HG03039 (cell line): ENCODE data around the gene ZNF70.

Experiments
- ATAC-seq: cut with Tn5 transposase; IDR thresholded peaks from one replicate; pipeline ENCODE4 v1.9.1; 2021; ENCODE audit warnings: mild to moderate bottlenecking, moderate library complexity; ENCODE audit not compliant: unreplicated experiment

ZNF70 gene

GRCh38 chr22:23779731-23780130 lies 28.8 kb upstream of the ZNF70 start:
- ATAC-seq, result no peak

GRCh38 chr22:23779083-23779482 lies 28.2 kb upstream of the ZNF70 start:
- ATAC-seq, result no peak

GRCh38 chr22:23778577-23778900 lies 27.6 kb upstream of the ZNF70 start:
- ATAC-seq, result no peak

- no peak for ATAC-seq
Observed at GRCh38 chr22:23777776-23778576, 27.1 kb upstream of the ZNF70 start.

GRCh38 chr22:23775779-23776375 lies 25.0 kb upstream of the ZNF70 start:
- no peak for ATAC-seq

- ATAC-seq, result no peak
Observed at GRCh38 chr22:23774922-23775436, 24.1 kb upstream of the ZNF70 start.

GRCh38 chr22:23774114-23774921 lies 23.4 kb upstream of the ZNF70 start:
- ATAC-seq, result no peak

GRCh38 chr22:23773483-23774113 lies 22.7 kb upstream of the ZNF70 start:
- no peak for ATAC-seq

- ATAC-seq, result no peak
Observed at GRCh38 chr22:23772649-23773473, 21.9 kb upstream of the ZNF70 start, which contains the start of gene MMP11. Gene MMP11, plus strand, starts transcription at chr22:23772849. Its CDS starts 22 bp downstream, at chr22:23772871.

- no peak for ATAC-seq
Observed at GRCh38 chr22:23772315-23772648, 21.4 kb upstream of the ZNF70 start.

- no peak for ATAC-seq
Observed at GRCh38 chr22:23769321-23769965, 18.5 kb upstream of the ZNF70 start.

- peak; percentile 44 for ATAC-seq
Observed at GRCh38 chr22:23767673-23768548, 17.0 kb upstream of the ZNF70 start, which contains the start of gene CHCHD10. Gene CHCHD10, minus strand, starts transcription at chr22:23767972. Its CDS starts 98 bp downstream, at chr22:23767874.

GRCh38 chr22:23767303-23767672 lies 16.4 kb upstream of the ZNF70 start:
- no peak for ATAC-seq

GRCh38 chr22:23764899-23765881 lies 14.3 kb upstream of the ZNF70 start:
- ATAC-seq, result no peak

- ATAC-seq, result no peak
Observed at GRCh38 chr22:23763954-23764353, 13.0 kb upstream of the ZNF70 start.

- ATAC-seq, result no peak
Observed at GRCh38 chr22:23763579-23763945, 12.7 kb upstream of the ZNF70 start.

- no peak for ATAC-seq
Observed at GRCh38 chr22:23762842-23763578, 12.1 kb upstream of the ZNF70 start, which contains the start of gene C22orf15. Gene C22orf15, plus strand, starts transcription at chr22:23762990. Its CDS starts 317 bp downstream, at chr22:23763307.
